NCI-H2107 (cell line): ENCODE results near the gene MEGF9.
"Not testable (repeated sequence)": the region's sequence is repeated elsewhere in the genome, so short reads cannot be mapped to it uniquely, and the experiment has no call there.

Source experiments
- DNase-seq: peaks from one replicate; lab custom pipeline; 2025; lab: John Stamatoyannopoulos, UW

Gene MEGF9

DNA sequence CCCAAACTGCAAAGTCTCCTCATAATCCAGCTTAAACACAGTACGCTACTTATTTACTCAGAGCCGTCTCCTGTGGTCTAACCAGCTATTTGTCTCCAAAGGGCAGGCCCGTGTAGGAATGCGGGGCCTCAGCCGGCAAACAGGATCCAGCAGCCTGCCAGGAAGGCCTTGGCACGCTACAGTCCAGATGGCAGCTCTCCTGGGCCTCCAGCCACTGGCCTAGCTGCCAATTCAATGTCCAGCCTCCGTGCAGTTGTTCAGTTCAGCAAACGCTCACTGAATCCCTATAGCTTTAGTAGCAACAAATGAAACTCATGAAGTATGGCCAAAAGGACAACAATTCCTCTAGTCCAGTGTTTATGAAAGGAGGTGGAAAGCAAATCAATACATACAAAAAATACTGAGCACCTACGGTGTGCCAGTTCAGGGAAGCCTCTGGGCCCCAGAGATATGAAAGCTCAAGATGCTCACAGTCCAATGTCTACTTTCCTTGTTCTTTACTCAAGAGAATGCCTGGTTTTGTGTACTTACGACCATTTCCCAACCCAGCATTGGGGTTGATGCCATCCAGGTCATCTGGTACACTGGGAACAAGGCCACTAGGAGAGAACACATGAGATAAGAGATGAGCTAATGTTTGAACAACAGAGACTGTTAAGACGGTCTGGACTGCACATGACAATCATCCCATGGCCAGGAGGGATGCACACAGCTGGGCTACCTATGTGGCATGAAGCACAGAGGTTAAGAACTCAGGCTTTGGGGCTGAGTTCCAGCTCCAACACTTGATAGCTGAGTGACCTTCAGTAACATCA, 142.6 kb downstream of the MEGF9 start:
- no peak for DNase-seq

DNA sequence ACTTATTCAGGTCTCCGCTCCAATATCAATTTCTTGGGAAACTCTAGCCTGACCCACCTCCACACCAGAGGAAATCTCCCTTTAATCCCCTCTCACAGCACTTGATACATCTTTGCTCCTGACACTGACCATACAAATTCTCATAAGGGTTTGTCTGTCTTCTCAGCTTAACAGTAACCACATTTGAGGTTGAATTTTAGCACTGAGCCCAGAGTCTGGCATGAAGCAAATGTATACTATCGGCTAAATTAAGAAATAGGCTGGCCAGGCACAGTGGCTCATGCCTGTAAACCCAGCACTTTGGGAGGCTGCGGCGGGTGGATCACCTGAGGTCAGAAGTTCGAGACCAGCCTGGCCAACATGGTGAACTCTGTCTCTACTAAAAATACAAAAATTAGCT, 144.0 kb downstream of the MEGF9 start:
- DNase-seq = no peak

DNA sequence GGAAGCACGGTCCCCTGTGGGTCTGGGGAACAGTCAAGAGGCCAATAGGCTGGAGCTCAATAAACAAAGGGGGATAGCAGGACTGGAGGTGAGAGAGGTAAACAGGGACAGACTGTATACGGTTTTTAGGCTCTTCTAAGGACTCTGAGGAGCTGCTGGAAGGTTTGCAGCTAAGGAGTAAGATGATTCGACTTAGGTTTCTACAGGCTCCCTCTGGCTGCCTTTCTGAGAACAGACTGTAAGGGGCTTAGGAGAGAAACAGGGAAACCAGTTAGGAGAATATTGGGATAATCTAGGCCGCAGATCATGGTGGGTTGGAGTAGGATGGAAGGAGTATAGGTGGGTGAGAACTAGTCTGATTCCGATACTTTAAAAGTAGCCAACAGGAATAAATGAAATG, 144.7 kb downstream of the MEGF9 start:
- no peak for DNase-seq

DNA sequence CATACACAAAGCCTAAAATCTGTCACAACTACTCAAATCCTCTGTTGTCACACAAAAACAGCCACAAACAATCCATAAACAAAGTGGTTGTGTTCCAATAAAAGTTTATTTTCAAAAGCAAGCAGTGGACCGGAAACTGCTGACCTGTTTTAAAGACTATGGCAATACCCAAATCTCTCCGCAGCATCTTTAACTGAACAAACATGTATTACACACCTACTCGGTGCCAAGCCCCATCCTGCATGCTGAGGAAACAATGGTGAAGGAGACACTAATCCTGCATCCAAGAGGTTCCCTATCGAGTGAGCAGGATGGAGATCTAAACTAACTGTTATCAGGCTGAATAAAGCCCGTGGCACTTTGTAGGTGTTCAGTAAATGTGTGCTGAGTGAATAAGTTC, 145.5 kb downstream of the MEGF9 start:
- DNase-seq = no peak

DNA sequence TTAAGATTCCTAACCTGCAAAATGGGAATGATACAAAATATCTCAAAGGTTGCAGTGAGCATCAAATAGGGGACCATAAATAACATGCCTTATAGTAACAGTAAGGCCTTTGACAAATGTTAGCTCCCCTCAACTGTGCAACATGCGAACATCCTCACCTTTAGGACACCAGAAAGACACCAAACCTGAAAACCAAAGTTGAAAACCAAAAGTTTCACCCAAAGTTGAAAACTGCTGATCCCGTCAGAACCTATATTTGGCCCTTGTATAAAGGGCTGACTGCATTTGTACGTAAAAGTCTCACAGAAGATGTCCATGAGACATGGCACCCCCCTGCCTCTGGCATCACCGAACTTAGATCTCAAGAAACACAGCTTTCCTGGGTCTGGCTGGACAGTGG, 146.4 kb downstream of the MEGF9 start:
- no peak for DNase-seq

DNA sequence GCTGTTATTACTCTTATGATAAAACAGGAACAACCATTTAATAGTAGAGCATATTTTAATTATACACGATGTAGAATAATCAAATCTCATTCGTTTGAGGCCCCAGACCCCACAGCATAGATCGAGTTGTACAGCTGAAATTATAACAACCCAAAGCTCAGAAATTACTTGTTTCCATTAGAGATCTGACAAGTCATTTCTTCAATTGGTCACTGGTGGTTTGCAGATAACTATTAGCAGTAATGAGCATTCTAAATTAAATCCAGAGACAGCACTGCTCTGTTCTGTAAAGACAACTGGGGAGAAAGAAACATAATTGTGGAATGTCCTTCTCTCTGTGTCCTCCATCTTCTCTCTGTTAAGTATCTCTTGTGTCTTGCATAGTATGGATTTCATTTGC, 147.2 kb downstream of the MEGF9 start:
- no peak for DNase-seq

DNA sequence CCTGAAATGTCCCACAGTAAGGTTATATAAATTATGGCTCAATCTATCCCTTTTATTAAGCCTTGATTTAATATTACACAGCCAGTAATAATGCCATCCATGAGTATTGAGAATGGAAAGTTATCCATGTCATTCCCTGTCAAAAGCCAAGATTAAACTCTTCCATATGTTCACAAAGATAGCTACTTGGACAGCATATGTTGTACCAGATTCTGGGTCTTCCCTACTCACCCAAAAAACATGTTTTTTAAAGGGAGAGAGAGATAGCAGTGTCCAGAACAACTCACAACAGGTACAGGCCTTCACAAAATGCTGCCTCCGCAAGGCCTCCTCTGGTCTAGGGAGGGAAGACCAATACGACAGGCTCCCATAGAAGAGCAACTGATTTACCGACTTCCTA, 149.7 kb downstream of the MEGF9 start:
- DNase-seq = no peak

DNA sequence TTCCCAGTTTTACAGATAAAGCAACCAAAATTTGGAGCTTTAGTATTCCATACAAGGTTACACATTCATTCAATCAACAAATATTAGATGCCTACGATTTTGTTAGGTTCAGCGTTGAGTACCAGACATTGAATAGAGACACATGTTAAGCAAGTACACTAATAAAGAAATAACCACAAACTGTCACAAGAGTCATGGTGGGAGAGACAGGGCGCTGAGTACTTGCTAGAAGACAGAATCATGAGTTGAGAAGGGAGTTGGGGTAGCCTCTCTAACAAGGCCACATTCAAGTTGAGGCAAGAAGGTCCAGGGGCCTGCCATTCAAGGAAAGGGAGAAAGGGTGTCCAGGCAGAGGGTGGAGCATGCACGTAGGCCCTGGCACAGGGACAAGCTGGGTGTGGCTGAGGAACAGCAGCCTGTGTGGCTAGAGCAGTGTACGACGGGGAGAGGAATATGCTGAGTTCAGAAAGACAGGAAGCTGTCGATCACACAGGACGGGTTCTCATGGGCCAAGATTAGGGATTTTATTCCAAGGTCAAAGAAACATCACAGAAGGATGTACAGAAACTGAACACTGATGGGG, 151.3 kb downstream of the MEGF9 start:
- DNase-seq = no peak

DNA sequence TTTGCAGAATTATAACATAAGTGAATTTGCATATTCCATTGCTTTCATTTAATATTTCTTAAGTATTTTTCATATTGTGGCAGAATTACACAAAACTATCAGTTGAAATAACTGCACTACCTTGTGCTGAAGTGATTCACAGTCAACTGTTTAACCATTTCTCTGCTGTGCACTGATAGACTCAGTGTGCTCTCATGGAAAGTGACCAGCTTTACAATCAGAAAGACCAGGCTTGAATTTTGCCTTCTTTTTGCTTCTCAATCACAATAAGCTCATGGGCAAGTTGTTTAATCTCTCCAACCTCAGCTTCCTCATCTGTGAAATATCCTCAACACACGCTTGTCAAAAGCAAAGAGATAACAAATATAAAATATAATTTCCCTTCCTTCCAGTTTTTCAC, 152.6 kb downstream of the MEGF9 start:
- DNase-seq = no peak

DNA sequence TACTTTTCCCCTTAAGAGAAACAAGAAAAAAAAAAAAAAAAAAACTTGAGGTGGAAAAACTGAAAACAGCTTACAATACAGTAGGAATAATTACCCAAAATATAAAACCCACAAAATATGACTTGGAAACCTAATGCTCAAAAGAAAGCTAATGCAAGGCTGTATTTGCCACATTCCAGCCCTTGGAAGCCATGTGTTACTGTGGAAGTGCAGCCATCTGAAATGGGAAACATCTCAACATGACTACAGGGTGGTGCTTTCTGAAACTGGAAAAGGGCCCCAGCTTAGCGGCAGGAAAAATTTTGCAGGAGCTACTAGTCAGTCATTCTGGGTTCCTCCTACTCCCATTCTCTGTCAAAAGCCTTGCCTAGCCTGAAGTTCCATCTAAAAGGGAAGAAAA, 154.7 kb downstream of the MEGF9 start:
- no peak for DNase-seq

DNA sequence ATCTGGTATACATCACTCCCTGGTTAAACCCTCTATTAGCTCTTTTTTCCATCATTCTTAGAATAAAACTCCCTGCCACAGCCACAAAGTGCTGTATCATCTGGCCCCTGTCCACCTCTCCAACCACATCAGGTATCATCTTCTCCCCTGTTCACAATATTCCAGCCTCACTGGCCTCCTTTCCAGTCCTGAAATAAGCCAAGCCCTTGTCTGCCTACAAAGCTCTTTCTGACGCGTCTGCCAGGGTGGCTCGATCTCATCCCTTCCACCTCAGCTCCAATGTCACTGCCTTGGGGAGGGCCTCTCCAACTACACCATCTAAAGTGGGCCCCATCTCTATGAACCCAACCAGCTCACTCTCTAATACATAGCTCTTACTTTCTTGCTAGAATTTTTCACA, 155.8 kb downstream of the MEGF9 start:
- no peak for DNase-seq

DNA sequence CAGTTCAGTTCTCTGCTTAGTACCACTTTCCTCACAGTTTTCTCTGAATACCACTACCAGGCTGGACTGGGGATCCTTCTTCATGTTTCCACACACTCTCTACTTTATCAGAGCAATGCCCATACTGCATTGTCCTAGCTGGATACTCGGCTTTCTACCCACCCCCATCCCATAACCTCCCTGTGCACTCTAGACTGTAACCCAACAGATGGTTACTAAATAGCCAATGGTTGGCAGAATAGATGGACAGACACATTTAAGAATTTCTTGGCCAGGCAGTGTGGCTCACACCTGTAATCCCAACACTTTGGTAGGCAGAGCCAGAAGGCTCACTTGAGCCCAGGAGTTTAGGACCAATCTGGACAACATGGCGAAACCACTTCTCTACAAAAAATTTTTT, 157.1 kb downstream of the MEGF9 start:
- no peak for DNase-seq

DNA sequence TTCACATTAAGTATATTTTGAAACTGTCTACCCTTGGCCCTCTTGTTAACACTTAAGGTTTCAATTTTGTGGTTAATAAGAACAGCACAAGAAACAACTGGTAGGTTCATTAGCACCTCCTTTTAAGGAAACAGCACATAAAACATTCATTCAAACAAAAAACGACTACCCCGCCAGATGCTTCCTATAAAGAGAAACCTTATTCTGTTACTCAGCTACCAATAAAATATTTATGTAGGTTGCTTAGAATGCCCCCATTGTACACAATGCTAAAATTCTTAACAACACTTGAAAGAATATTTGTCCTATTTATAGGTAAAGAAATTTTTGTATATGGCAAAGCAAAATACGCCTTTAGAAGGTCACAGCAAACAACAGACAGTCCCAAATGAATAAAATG, 157.5 kb downstream of the MEGF9 start:
- DNase-seq = no peak

DNA sequence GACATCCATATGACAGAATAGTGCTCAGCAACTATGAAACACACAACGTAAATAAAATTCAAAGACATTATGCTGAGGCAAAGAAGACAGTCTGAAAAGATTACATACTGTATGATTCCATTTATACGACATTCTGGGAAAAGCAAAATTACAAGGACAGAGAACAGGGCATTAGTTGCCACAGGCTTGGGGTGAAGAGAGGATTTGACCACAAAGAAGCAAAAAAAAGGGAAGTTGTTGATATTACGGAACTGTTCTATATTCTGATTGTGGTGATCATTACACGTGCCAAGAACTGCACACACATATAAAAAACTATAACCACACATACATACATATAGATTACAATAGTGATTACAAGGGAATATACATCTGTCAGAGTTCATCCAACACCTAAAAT, 158.4 kb downstream of the MEGF9 start:
- DNase-seq = no peak

DNA sequence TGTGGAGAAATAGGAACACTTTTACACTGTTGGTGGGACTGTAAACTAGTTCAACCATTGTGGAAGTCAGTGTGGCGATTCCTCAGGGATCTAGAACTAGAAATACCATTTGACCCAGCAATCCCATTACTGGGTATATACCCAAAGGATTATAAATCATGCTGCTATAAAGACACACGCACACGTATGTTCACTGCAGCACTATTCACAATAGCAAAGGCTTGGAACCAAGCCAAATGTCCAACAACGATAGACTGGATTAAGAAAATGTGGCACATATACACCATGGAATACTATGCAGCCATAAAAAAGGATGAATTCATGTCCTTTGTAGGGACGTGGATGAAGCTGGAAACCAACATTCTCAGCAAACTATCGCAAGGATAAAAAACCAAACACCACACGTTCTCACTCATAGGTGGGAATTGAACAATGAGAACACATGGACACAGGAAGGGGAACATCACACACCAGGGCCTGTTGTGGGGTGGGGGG, 162.0 kb downstream of the MEGF9 start:
- not testable (repeated sequence) for DNase-seq
